Measurements from ENCODE around the gene WLS. TPM values are rescaled to one million over a fixed set of nuclear protein-coding genes. Genes with fewer than 3 reads are reported as not detected.
"Not testable (repeated sequence)": the region's sequence is repeated elsewhere in the genome, so short reads cannot be mapped to it uniquely, and the experiment has no call there.

The WLS gene
- total RNA-seq, 1 donor from 2014 or later = not detected

GRCh38 chr1:68273530-68273929, 41.2 kb upstream of the WLS start:
- no peak for ATAC-seq (ENCODE audit: low read depth)
- TF ChIP-seq CTCF (IDR thresholded peaks at IDR 0.05) = no peak
- Mint-ChIP-seq H3K27ac (no peak overlapping the region), H3K36me3 (ENCODE audit: low read depth) (no peaks in the 10 kb centered on the region), H3K27me3 (no peaks in the 10 kb centered on the region), H3K4me1 (no peaks in the 10 kb centered on the region), H3K4me3 (no peak overlapping the region), H3K9me3 (no peaks in the 10 kb centered on the region)
- DNase-seq = no peak
- intact Hi-C loops (cut with micrococcal nuclease) = no loop called here
- POLR2A ChIA-PET = no interaction called here
- CTCF ChIA-PET = no interaction called here

GRCh38 chr1:68271596-68271995, 39.3 kb upstream of the WLS start:
- H3K27ac Mint-ChIP-seq = no peak overlapping the region

GRCh38 chr1:68270951-68271350, 38.6 kb upstream of the WLS start:
- no peaks in the 10 kb centered on the region for H3K27me3 Mint-ChIP-seq
- ChIA-PET POLR2A (no interaction called here), CTCF (no interaction called here)
- H3K4me3 Mint-ChIP-seq = no peak overlapping the region
- no peaks in the 10 kb centered on the region for H3K36me3 Mint-ChIP-seq (ENCODE audit: low read depth)
- intact Hi-C loops (cut with micrococcal nuclease) = no loop called here
- H3K4me1 Mint-ChIP-seq = no peaks in the 10 kb centered on the region
- ATAC-seq (ENCODE audit: low read depth) = no peak
- no peak for TF ChIP-seq CTCF (IDR thresholded peaks at IDR 0.05)
- DNase-seq = no peak
- H3K9me3 Mint-ChIP-seq = no peaks in the 10 kb centered on the region
- H3K27ac Mint-ChIP-seq = no peak overlapping the region

More at GRCh38 chr1:68271596-68271995, 39.3 kb upstream of the WLS start:
- Mint-ChIP-seq H3K36me3 (ENCODE audit: low read depth) (no peaks in the 10 kb centered on the region), H3K4me3 (no peak overlapping the region), H3K9me3 (no peaks in the 10 kb centered on the region), H3K4me1 (no peaks in the 10 kb centered on the region), H3K27me3 (no peaks in the 10 kb centered on the region)
- CTCF ChIA-PET = no interaction called here
- no peak for TF ChIP-seq CTCF (IDR thresholded peaks at IDR 0.05)
- DNase-seq (no peak), ATAC-seq (ENCODE audit: low read depth) (no peak)
- intact Hi-C loops (cut with micrococcal nuclease) = no loop called here
- POLR2A ChIA-PET = no interaction called here

GRCh38 chr1:68269637-68270430, 37.5 kb upstream of the WLS start:
- ATAC-seq (ENCODE audit: low read depth) = no peak
- ChIA-PET POLR2A (no interaction called here), CTCF (no interaction called here)
- H3K4me1 Mint-ChIP-seq = no peaks in the 10 kb centered on the region
- H3K36me3 Mint-ChIP-seq (ENCODE audit: low read depth) = no peaks in the 10 kb centered on the region
- no peak for TF ChIP-seq CTCF (IDR thresholded peaks at IDR 0.05)
- H3K27ac Mint-ChIP-seq = no peak overlapping the region
- no peaks in the 10 kb centered on the region for H3K9me3 Mint-ChIP-seq
- intact Hi-C loops (cut with micrococcal nuclease) = no loop called here
- no peak for DNase-seq
- H3K27me3 Mint-ChIP-seq = no peaks in the 10 kb centered on the region
- H3K4me3 Mint-ChIP-seq = no peak overlapping the region

GRCh38 chr1:68268896-68269483, 36.7 kb upstream of the WLS start:
- POLR2A ChIA-PET = no interaction called here
- intact Hi-C loops (cut with micrococcal nuclease) = no loop called here
- ATAC-seq (ENCODE audit: low read depth) (no peak), DNase-seq (no peak)
- no peaks in the 10 kb centered on the region for H3K4me1 Mint-ChIP-seq
- H3K36me3 Mint-ChIP-seq (ENCODE audit: low read depth) = no peaks in the 10 kb centered on the region
- no peak overlapping the region for H3K27ac Mint-ChIP-seq
- CTCF ChIA-PET = no interaction called here
- no peak for TF ChIP-seq CTCF (IDR thresholded peaks at IDR 0.05)
- no peak overlapping the region for H3K4me3 Mint-ChIP-seq
- H3K9me3 Mint-ChIP-seq = no peaks in the 10 kb centered on the region
- H3K27me3 Mint-ChIP-seq = peaks cover 1% of the 10 kb centered on the region

- ATAC-seq (ENCODE audit: low read depth); H3K9me3 Mint-ChIP-seq; DNase-seq; H3K27me3 Mint-ChIP-seq; H3K4me3 Mint-ChIP-seq; H3K4me1 Mint-ChIP-seq; H3K36me3 Mint-ChIP-seq (ENCODE audit: low read depth); H3K27ac Mint-ChIP-seq; POLR2A ChIA-PET; intact Hi-C loops (cut with micrococcal nuclease); CTCF ChIA-PET: not testable (repeated sequence)
These were observed 24.5 kb upstream of the WLS start for GRCh38 chr1:68256824-68257223.
